ENCODE data around the gene CAMK1D. TPM values are rescaled to one million over a fixed set of nuclear protein-coding genes. Genes with fewer than 3 reads are reported as not detected.

CAMK1D gene
- total RNA-seq, 4 donors from 2014 or later, result 5.6 to 23.9 (median 7.4) TPM

GRCh38 chr10:12639996-12640944, 290.9 kb downstream of the CAMK1D start:
- H3K4me3 ChIP-seq, result no peak overlapping the region
- H3K27ac ChIP-seq, result no peak overlapping the region
- TF ChIP-seq CTCF (IDR thresholded peaks at IDR 0.05) (no peak), POLR2A (IDR thresholded peaks at IDR 0.05) (no peak)
- no peak for DNase-seq
- peaks cover 0 to 10% (median 0%) of the 10 kb centered on the region in 4 donors for H3K4me1 ChIP-seq
- no peaks in the 10 kb centered on the region for H3K9me3 ChIP-seq
- H3K27me3 ChIP-seq, result no peaks in the 10 kb centered on the region
- H3K36me3 ChIP-seq, result no peaks in the 10 kb centered on the region

GRCh38 chr10:12642036-12642435, 292.7 kb downstream of the CAMK1D start:
- TF ChIP-seq CTCF (IDR thresholded peaks at IDR 0.05), result no peak
- Histone ChIP-seq H3K4me1 (peaks cover 0 to 10% (median 0%) of the 10 kb centered on the region in 4 donors), H3K9me3 (no peaks in the 10 kb centered on the region), H3K27me3 (no peaks in the 10 kb centered on the region), H3K4me3 (no peak overlapping the region), H3K27ac (no peak overlapping the region), H3K36me3 (no peaks in the 10 kb centered on the region)
- no peak for DNase-seq

GRCh38 chr10:12643279-12643678, 293.9 kb downstream of the CAMK1D start:
- DNase-seq, result no peak
- Histone ChIP-seq H3K4me3 (no peak overlapping the region), H3K4me1 (peaks cover 0 to 2% (median 0%) of the 10 kb centered on the region in 4 donors), H3K27ac (no peak overlapping the region), H3K36me3 (no peaks in the 10 kb centered on the region), H3K27me3 (no peaks in the 10 kb centered on the region), H3K9me3 (no peaks in the 10 kb centered on the region)
- no peak for TF ChIP-seq CTCF (IDR thresholded peaks at IDR 0.05)
- TF ChIP-seq POLR2A (IDR thresholded peaks at IDR 0.05), result no peak

- no peaks in the 10 kb centered on the region for H3K27me3 ChIP-seq
- TF ChIP-seq POLR2A (IDR thresholded peaks at IDR 0.05) (no peak), CTCF (IDR thresholded peaks at IDR 0.05) (no peak)
These were observed 295.2 kb downstream of the CAMK1D start for GRCh38 chr10:12644380-12645144.

GRCh38 chr10:12645449-12645848, 296.1 kb downstream of the CAMK1D start:
- DNase-seq, result no peak
- H3K9me3 ChIP-seq, result no peaks in the 10 kb centered on the region
- H3K36me3 ChIP-seq, result no peaks in the 10 kb centered on the region
- no peaks in the 10 kb centered on the region for H3K27me3 ChIP-seq
- H3K27ac ChIP-seq, result no peak overlapping the region
- TF ChIP-seq POLR2A (IDR thresholded peaks at IDR 0.05) (no peak), CTCF (IDR thresholded peaks at IDR 0.05) (no peak)
- H3K4me3 ChIP-seq, result no peak overlapping the region
- no peaks in the 10 kb centered on the region for H3K4me1 ChIP-seq

More at GRCh38 chr10:12644380-12645144, 295.2 kb downstream of the CAMK1D start:
- H3K4me1 ChIP-seq, result no peaks in the 10 kb centered on the region
- H3K36me3 ChIP-seq, result no peaks in the 10 kb centered on the region
- DNase-seq, result no peak
- no peak overlapping the region for H3K27ac ChIP-seq
- H3K4me3 ChIP-seq, result no peak overlapping the region
- H3K9me3 ChIP-seq, result no peaks in the 10 kb centered on the region
